ENCODE results near the gene DUSP14.
"Not testable (repeated sequence)": the region's sequence is repeated elsewhere in the genome, so short reads cannot be mapped to it uniquely, and the experiment has no call there.

Gene DUSP14

GRCh38 chr17:37489197-37490001 is at the start of gene DUSP14:
TSS of gene DUSP14 (plus strand) at chr17:37489891. CDS start at chr17:37512273, 22,382 bp downstream.
- peak; percentile 81 for DNase-seq

- no peak for DNase-seq
These were observed 49.3 kb upstream of the DUSP14 start for GRCh38 chr17:37440424-37440823.

DNA sequence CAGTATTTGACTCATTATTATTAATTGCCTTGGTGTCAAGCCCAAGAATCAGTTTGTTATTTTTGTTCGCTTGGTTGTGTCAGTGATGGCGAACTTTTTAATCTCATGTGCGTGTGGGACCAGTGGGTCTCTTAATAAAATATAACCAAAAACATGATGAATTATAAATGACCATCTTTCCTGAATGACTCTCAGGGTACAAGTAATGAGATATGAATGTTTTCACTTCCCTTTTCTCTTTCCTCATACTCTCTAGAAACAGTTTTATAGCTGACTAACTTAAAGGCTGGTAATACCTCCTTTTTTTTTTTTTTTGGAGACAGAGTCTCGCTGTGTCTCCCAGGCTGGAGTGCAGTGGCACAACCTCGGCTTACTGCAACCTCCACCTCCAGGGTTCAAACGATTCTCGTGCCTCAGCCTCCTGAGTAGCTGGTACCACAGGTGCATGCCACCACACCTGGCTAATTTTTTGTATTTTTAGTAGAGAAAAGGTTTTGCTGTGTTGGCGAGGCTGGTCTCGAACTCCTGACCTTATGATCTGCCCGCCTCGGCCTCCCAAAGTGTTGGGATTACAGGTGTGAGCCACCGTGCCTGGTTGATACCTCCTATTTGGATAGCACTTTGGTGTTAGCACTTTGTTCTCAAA is 48.2 kb upstream of the DUSP14 start:
- not testable (repeated sequence) for DNase-seq

- DNase-seq: peak; percentile 42
These were observed 43.7 kb upstream of the DUSP14 start for GRCh38 chr17:37446027-37446426.

- DNase-seq: no peak
These were observed 42.0 kb upstream of the DUSP14 start for GRCh38 chr17:37447641-37448040.

GRCh38 chr17:37450112-37450511 is 39.6 kb upstream of the DUSP14 start:
- no peak for DNase-seq

- DNase-seq: not testable (repeated sequence)
These were observed 31.9 kb upstream of the DUSP14 start for GRCh38 chr17:37457801-37458200.

GRCh38 chr17:37458805-37459204 is 30.9 kb upstream of the DUSP14 start:
- no peak for DNase-seq

- DNase-seq: no peak
These were observed 28.0 kb upstream of the DUSP14 start for GRCh38 chr17:37461668-37462067.

GRCh38 chr17:37462492-37462891 is 27.2 kb upstream of the DUSP14 start:
- no peak for DNase-seq

DNA sequence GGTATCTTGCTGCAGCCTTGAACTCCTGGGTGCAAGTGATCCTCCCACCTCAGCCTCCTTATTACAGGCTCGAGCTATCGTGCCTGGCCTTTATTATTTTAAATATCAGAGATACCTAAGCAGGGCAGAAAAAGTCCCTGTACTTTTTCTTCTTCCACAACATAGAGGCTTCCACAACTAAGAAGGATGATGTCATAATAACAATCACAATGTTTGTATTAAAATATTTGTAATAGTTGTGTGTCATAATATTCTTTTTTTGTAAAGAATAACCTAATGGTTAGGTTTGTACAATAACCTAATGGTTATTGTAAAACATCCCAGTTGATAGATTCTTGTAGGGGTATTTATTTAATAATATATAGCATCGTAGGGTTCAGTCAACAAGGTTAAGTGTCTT is 26.7 kb upstream of the DUSP14 start:
- no peak for DNase-seq

- no peak for DNase-seq
These were observed 24.5 kb upstream of the DUSP14 start for GRCh38 chr17:37465069-37465616.

GRCh38 chr17:37466471-37466870 is 23.2 kb upstream of the DUSP14 start:
- no peak for DNase-seq

- DNase-seq: no peak
These were observed 19.5 kb upstream of the DUSP14 start for GRCh38 chr17:37470181-37470580.

DNA sequence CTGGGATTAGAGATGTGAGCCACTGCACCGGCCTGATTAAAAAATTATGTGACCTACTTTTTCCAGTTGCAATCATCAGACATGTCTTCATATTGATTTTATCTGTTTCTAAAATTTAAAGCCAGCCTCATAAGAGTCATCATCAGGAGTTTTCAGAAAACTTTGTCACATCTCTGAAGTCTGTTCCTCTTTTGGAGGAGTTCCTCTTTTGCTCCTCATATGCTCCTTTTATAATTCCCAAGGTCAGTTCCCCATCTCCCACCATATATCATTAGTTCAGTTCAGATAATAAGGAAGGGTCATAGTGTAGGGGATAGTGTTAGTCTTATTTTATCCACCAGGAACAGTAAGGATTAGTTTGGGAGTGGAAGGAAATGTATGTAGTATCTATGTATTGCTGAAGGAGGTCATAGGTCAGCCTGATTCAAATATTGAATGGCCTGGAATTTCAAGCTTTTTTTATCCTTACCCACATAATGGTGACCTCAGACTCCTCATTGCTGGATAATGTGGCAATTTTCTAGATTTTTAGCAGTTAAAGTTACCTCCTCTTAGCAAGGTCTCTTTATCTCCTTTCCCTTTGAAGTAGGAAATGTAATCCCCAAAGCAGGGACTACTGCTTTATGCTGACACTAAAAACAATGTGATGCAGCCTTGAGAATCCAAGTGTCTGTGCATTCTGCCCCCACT is 13.8 kb upstream of the DUSP14 start:
- no peak for DNase-seq

- DNase-seq: peak; percentile 98
These were observed 13.1 kb upstream of the DUSP14 start for GRCh38 chr17:37476431-37477120.

GRCh38 chr17:37478187-37478586 is 11.5 kb upstream of the DUSP14 start:
- peak; percentile 82 for DNase-seq

- no peak for DNase-seq
These were observed 10.7 kb upstream of the DUSP14 start for GRCh38 chr17:37479025-37479424.

GRCh38 chr17:37480427-37480826 is 9.3 kb upstream of the DUSP14 start:
- DNase-seq: no peak

DNA sequence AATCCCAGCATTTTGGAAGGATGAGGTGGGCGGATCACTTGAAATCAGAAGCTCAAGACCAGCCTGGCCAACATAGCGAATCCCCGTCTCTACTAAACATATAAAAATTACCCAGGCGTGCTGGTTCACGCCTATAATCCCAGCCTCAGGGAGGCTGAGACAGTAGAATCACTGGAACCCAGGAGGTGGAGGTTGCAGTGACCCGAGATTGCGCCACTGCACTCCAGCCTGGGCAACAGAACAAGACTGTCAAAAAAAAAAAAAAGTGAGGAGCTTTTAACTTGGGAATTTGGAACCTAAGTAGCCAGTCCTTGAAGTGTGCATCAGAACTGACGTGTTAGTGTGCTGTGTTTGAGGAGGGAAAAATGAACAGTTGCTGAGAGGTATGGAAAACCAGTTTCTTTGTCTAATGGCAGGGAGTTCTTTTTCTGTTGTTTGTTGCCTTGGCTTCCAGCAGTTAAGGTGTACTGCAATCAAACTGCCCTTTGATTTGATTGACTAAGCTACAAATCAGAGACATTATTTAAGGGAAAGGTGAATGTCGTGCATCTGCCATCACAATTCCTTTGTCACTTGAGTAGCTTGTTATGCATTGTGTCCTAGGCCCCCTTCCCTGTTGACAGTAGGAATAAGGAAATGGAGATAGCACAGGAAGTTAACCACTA is 8.6 kb upstream of the DUSP14 start:
- no peak for DNase-seq

- DNase-seq: peak; percentile 97
These were observed 6.2 kb upstream of the DUSP14 start for GRCh38 chr17:37483311-37484039.

Data from NCI-H2171 treated with DMSO at 0.1 percent for 48 hours (cell line).